CD4-positive, alpha-beta T cell treated with Interferon gamma for 1 hour (primary cell): ENCODE data around the gene DYNLL1.
"Not testable (repeated sequence)": the region's sequence is repeated elsewhere in the genome, so short reads cannot be mapped to it uniquely, and the experiment has no call there.

ENCODE experiments used
- DNase-seq: peaks from one replicate; pipeline ENCODE4 v3.0.0-alpha.2; 2020

The DYNLL1 gene

GRCh38 chr12:120475643-120476042 is 20.3 kb upstream of the DYNLL1 start:
- DNase-seq: no peak

GRCh38 chr12:120479458-120479857 is 16.5 kb upstream of the DYNLL1 start:
- DNase-seq: no peak

GRCh38 chr12:120480211-120480610 is 15.7 kb upstream of the DYNLL1 start:
- DNase-seq: no peak

GRCh38 chr12:120481022-120481767 is 14.7 kb upstream of the DYNLL1 start:
- DNase-seq: no peak

- DNase-seq: no peak
Observed at GRCh38 chr12:120483621-120484020, 12.3 kb upstream of the DYNLL1 start.

- no peak for DNase-seq
Observed at GRCh38 chr12:120485961-120486881, 9.7 kb upstream of the DYNLL1 start.

- DNase-seq: not testable (repeated sequence)
Observed at GRCh38 chr12:120487552-120487951, 8.4 kb upstream of the DYNLL1 start.

- no peak for DNase-seq
Observed at GRCh38 chr12:120488057-120488640, 7.8 kb upstream of the DYNLL1 start.

- DNase-seq: no peak
Observed at GRCh38 chr12:120489018-120489417, 6.9 kb upstream of the DYNLL1 start.

GRCh38 chr12:120490325-120490724 is 5.6 kb upstream of the DYNLL1 start:
- DNase-seq: no peak

GRCh38 chr12:120490833-120491512 is 4.9 kb upstream of the DYNLL1 start:
- no peak for DNase-seq

GRCh38 chr12:120495186-120495730 is 655 bp upstream of the DYNLL1 start:
- no peak for DNase-seq

GRCh38 chr12:120496413-120497340 is 764 bp downstream of the DYNLL1 start:
- peak; percentile 45 for DNase-seq

- no peak for DNase-seq
Observed at GRCh38 chr12:120497524-120498150, 1.7 kb downstream of the DYNLL1 start.

GRCh38 chr12:120498870-120499515 is 3.1 kb downstream of the DYNLL1 start:
- no peak for DNase-seq

GRCh38 chr12:120500581-120500980 is 4.7 kb downstream of the DYNLL1 start:
- DNase-seq: no peak

- DNase-seq: no peak
Observed at GRCh38 chr12:120504587-120504986, 8.7 kb downstream of the DYNLL1 start.

- DNase-seq: no peak
Observed at GRCh38 chr12:120508537-120508936, 12.6 kb downstream of the DYNLL1 start.

GRCh38 chr12:120514002-120514401 is 18.1 kb downstream of the DYNLL1 start:
- no peak for DNase-seq

- DNase-seq: no peak
Observed at GRCh38 chr12:120515496-120515895, 19.6 kb downstream of the DYNLL1 start.
